GM21786 (cell line): Measurements from ENCODE around the gene CSRP2.

ENCODE experiments used
- ATAC-seq: cut with Tn5 transposase; IDR thresholded peaks from one replicate; pipeline ENCODE4 v1.9.1; 2021; ENCODE audit not compliant: unreplicated experiment

CSRP2 gene

DNA sequence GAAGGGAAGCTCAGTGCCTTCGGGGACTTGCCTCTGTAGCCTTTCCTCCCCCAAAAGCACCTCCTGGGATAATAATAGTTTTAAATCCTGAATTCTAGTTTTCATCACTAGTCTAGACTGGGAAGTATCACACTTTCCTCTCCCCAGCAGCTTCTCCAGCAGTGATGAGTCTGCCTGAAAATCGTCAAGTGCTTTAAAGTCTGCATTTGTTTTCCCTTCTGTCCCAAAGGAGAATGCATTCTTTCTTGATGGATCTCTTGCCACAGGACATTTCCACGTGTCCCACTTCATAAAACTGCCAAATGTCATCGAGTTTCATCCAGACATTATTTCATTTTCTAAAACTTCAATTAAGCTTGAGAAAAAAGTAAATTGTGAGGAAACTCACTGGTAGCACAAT lies 15.0 kb downstream of the CSRP2 start:
- ATAC-seq: no peak

DNA sequence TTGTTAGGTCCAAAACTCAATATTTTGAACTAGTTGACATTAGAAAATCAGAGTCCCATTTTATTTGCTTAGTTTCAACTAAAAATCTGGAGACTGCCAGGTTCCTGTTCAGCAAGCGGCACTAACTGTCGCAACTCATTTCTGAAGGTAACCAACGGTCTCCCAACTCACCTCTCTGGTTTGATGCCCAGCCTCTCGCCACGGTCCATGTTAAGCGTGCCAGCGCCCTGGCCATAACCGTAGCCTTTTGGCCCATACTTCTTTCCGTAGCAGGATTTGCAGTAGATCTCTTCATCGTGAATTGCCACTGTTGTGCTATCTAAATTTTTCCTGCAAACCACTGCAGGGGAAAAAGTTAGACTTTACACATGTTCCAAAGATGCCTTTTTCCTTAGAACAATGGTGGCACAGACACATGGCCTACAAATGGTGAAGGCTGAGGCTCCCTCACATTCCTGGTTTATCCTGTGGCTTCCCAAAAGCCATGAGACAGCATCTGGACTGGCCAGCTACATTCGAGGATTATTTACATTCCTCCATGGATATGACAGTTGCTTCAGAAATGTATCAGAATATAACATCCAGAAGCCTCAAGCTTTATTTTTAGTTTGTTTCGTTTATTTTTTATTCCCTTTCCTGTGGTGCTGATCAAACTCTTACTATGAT lies 15.7 kb downstream of the CSRP2 start:
- no peak for ATAC-seq

DNA sequence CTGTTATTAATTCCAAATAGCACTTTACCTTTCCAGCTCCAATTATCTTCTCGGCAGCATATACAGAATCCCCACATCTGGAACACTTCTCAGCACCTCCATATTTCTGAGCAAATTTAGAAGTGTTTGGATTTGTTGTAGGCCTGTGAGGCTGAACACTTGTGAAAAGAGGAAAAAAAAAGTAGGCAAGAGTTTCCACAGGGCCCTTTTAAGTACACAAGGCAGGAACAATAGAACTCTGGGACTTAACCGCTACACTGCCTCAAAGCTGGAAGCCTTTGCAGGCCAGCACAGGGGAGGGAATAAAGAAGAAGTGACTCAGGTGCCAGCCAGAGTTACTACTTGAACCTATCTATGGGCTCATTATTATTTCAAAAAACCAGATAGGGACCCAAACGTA lies 18.6 kb downstream of the CSRP2 start:
- ATAC-seq: no peak

DNA sequence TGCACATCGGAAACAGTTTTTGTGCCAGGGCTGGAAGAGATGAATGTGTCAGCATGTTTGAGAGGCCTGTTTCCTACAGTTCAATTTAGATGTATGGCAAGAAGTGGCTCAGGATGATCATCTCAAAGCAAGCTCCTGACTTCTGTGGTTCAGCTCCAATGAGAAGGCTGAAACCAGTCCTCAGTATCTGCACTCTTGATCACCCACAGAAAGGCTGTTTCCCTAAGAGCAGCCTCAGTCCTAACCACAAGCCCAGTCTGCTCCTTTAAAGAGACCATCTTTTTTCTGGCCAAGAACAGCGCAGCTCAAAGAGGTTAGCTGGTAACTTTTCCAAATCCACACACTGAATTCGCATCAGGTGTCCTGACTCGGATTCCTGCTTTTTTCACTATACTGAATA lies 19.2 kb downstream of the CSRP2 start:
- ATAC-seq: no peak

DNA sequence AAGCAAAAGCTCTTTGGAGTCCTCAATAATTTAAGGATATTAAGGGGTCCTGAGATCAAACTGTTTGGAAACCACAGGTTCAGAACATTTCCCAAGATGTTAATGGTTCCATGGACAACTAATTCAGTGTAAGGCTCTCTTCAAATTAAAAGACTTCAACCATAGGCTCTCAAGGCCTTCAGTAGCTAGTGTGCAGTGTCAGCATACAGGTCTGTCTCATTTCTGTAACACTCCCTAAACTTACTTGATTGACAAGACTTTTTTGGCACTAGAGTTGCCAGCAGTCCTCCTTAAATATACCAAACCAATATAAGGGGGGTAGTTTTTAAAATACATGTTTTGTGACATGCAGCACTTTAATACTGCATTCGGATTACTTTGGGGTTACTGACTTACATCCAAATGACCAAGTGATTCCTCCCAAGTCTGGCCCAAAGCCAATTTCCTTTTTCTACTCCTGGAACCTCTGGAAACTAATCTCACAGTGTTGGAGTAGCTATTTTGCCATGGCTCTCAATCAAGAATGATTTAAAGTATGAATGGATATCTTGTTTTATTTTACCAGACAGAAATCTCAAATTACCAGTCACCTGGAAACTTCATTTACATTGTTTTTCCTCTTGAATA lies 22.7 kb downstream of the CSRP2 start:
- ATAC-seq: no peak

DNA sequence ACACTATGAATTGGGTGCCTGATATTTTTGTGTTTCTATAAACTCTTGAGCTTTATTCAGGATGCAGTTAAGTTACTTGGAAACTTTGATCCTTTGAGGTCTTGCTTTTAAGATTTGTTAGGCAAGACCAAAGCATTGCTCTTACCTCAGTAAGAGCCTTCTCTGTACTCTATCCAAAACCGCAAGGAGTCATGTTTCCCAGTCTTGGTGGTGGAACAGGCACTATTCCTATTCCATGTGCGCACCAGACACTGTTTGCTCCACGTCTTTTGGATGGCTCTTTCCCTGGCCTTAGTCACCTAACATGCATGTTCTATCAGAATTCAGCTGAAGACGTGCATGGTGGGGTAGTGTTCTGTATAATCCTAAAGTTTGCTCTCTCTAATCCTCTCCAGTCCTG lies 23.5 kb downstream of the CSRP2 start:
- ATAC-seq: no peak

DNA sequence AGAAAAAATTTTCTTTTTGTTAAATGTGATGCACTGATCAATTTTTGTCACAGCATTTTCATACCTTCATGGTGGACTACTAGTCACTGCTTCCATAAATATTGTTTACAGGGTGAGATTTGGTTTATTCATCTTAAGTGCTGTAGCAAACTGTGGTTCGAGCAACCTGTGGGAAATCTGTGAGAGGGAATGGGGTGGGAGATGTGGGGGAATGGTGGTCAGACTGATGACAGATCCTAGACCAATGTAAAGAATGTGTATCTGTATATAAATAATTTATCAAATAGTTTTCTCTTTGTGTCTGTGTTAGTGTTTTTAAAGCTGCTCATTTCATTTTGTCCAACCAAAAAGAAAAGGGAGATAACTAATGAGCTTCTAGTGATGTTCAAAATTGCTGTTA lies 26.7 kb downstream of the CSRP2 start:
- no peak for ATAC-seq

DNA sequence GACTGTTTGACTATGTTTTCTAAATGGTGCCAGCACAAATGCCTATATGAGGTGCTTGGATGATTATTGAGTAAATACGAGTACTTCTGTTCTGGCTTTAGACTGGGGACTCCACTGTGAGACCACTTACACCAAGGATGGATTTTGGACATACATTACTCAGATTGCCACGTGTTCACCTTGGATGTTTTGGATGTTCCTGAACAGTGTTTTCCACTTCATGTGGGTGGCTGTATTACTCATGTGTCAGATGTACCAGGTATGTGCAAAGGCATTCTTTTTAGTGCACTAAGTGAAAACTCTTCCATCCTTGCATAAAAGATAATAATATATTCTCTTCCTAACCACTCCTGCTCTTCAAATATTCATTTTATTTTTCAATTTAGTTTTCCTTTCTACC lies 30.7 kb downstream of the CSRP2 start:
- no peak for ATAC-seq

DNA sequence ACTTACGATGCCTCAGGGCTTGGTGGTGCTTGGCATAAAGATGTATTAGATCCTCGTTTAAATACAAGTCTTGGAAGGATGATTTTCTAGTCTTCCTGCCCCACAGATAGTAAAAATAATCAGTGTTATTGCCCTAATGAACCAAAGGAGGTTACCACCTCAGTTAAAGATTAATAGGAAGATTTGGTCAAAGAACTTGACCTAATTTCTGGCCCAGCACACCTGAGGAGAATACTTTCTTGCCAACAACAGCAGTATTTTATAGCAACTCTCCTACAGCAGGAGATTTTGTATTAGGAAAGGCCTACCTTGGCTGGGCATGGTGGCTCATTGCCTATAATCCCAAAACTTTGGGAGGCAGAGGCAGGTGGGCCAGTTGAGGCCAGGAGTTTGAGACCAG lies 31.6 kb downstream of the CSRP2 start:
- ATAC-seq: no peak

DNA sequence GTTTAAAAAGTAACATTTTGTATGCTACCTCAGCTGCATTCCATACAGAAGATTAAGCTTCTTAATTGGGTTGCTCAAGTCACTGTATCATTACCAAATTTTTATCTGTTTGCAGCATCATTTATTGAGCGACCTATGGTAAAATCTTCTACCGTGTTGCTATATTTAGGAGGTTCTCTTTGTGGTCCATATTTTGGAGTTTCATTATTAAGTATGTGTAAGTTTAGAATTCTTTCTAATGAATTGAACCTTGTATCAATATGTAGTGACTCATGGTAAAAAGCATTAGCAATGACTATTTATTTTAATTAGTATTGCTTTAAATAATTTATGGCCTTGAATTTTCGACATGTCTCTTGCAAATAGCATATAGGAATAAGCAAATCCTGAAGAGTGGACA lies 42.2 kb downstream of the CSRP2 start:
- no peak for ATAC-seq

DNA sequence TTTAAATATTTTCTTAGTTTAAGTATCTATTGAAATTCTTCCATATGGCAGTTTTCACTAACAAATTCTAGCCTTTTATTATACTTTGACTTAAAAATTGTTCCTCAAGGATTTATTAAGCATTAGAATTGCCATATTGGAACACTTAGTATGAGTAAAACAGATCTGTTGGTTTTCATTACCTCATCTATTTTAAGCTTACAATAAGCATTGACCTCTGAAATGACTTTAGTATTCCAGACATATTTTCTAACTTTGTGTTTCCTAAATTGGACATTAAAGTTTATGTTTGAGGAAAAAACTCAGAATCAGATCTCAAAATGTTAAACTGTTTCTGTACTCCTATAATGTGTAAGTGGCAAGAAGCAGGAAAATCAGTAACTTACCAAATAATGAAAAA lies 48.4 kb downstream of the CSRP2 start:
- ATAC-seq: no peak

DNA sequence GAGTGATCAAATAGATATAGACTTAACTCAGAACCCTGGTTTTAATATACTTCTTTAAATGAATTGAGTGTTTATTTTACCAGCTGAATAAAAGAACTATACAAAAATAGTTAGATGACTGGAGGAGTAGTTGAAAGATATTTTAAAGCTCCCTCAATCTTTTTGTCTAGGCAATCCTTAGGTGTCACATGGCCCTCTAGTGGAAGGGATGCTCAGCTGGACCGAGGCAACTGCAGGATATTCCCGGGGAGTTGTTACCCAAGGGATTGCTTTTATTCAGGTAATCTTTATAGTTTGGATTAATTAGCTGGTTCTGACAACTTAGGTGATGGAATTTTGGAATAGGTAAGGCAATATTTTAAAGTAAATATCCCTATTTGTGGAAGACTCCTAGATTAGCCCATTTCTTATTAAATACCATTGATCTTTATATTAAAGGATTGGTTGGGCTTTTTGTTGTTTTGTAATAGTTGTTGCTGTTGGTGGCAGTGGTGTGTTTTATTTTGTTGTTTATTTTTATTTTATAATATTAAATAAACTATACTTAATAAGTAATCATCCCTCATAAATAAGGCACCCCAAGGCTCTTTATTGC lies 57.8 kb downstream of the CSRP2 start:
- ATAC-seq: no peak

DNA sequence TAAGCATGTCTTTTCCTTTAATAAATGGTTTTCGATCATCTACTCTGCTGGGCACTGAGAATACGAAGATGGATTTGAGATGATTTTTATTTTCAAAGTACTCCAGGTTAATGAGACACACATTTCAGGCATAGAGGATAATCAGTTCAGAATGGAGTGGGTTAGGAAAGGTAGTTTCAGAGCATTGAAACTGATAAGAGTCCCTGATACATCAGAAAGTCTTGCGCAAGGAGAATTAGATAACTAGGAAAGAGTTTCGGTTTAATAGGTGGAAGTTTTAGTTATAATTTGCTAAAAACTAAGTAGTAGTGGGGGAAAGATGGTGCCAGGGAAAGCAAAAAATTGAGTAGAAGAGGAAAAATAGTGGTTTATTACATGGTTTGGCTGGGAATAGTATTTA lies 64.8 kb downstream of the CSRP2 start:
- no peak for ATAC-seq

DNA sequence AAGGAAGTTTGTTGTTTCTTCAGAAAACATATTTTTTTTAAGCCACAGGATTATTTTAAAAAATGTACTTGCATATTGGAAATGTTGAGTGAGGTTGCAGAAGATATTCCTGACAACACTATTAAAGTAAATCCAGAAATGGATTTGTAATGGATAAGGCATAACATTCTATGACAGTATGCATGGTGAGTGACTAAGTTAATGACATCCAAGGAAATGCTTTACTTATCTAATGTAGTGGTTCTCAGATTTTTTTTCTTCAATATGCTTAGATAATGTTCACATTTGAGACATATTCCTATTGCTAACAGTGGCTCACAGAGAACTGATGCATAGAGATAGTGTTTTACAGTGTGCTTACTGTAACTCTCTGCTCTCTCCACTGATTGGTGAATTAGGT lies 65.6 kb downstream of the CSRP2 start:
- no peak for ATAC-seq

DNA sequence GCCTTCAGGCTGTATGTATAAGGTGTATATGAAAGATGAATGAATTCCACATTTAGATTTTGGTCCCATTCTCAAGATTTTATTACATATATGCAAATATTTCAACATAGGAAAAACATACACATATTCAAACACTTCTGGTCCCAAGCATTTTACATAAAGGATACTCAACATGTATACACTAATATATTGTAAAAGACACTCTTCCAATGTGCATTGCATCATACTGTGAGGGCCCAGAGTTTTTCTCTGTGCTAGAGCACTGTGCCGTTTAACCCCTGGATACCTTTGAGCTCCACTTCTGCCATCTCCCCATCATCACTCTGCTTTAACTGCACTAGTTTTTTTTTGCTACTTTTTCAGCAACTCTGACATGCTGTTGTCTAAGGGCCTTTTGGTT lies 66.8 kb downstream of the CSRP2 start:
- ATAC-seq: no peak

DNA sequence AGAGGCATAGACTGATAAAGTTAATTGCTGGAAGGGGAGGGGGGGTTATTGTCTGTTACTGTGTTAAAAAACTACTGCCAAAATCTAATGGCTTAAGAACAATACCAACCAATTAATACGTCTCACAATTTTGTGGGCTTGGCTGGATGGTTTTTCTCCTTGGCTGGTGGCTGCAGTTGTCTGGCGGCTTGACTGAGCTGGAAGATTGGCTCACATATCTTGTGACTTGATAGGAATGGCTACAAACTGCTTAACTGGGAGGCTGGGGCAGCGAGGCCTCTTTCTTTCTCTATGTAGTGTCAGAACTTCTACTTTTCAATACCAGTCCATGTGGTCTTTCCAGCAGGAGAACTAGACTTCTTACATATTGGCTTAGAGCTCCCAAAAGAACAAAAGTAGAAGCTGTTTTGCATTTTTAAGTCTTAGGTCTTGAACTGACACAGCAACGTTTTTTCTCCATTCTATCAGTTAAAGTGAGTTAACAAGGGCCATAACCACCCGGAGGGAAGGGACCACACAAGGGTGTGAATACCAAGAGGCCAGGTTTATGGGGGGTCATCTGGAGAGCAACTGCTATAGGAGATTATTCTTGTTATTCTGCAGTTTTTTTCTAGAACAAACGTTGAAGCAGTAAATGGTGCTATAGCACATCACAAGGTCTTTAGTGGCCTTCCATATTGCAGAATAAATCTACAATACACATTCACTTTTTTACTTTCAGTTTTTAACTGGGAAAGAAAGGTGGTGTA lies 68.0 kb downstream of the CSRP2 start:
- ATAC-seq: no peak
